GM21360 (cell line): ENCODE data around the gene ANKDD1B.
"Not testable (repeated sequence)": the region's sequence is repeated elsewhere in the genome, so short reads cannot be mapped to it uniquely, and the experiment has no call there.

Experiments used
- ATAC-seq: cut with Tn5 transposase; IDR thresholded peaks from one replicate; pipeline ENCODE4 v1.9.1; 2021; ENCODE audit warnings: mild to moderate bottlenecking, moderate library complexity; ENCODE audit not compliant: unreplicated experiment

Gene ANKDD1B

GRCh38 chr5:75695472-75696351, 84.5 kb downstream of the ANKDD1B start:
- ATAC-seq: not testable (repeated sequence)

- ATAC-seq: no peak
Measured at GRCh38 chr5:75701856-75702255, 90.6 kb downstream of the ANKDD1B start.

GRCh38 chr5:75706016-75706415, 94.8 kb downstream of the ANKDD1B start:
- no peak for ATAC-seq

- no peak for ATAC-seq
Measured at GRCh38 chr5:75706775-75707174, 95.5 kb downstream of the ANKDD1B start.

GRCh38 chr5:75707911-75708509, 96.8 kb downstream of the ANKDD1B start:
- ATAC-seq: no peak

- no peak for ATAC-seq
Measured at GRCh38 chr5:75710637-75711036, 99.4 kb downstream of the ANKDD1B start.

- ATAC-seq: no peak
Measured at GRCh38 chr5:75711151-75711550, 99.9 kb downstream of the ANKDD1B start.

GRCh38 chr5:75712091-75712490, 100.8 kb downstream of the ANKDD1B start:
- no peak for ATAC-seq

- ATAC-seq: peak; percentile 22
Measured at GRCh38 chr5:75716715-75717081, 105.4 kb downstream of the ANKDD1B start.

- peak; percentile 90 for ATAC-seq
Measured at GRCh38 chr5:75717082-75717922, 106.0 kb downstream of the ANKDD1B start, which contains the start of gene POC5. TSS of gene POC5 (minus strand) at chr5:75717437. CDS start at chr5:75712937, 4,500 bp downstream.

- ATAC-seq: no peak
Measured at GRCh38 chr5:75720882-75721281, 109.6 kb downstream of the ANKDD1B start.
